ENCODE results near the gene SLC1A3. TPM values are rescaled to one million over a fixed set of nuclear protein-coding genes. Genes with fewer than 3 reads are reported as not detected.
A peak's percentile ranks its signal among the peaks of the same experiment; 100 is the strongest.

SLC1A3 gene
- total RNA-seq, 1 donor from 2014 or later, result 1.6 TPM

DNA sequence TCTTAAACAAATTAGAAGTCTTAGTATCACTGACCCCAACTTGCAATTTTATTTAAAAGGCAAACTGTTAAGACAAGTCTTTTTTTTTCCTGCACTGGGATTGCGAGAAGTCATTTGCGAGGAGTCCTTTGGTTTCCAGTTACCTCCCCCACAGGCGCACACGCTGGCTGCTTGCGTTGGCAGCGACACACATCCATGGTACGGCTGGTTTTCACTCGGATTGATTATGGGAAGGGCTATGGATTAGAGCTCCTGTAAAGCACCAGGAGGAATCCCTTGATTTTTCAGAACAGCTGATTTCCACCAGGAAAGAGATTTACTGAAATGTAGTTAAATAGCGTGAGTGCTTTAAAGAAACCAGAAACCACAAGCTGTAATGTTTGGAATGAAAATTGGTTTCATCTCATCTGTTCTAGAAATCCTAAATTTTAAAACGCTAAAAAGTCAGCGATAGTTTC lies 737 bp downstream of the SLC1A3 start:
- DNase-seq, result peak; percentile 31
- Mint-ChIP-seq H3K27ac (ENCODE audit: unreplicated experiment) (no peak overlapping the region), H3K9me3 (ENCODE audit: unreplicated experiment) (no peaks in the 10 kb centered on the region), H3K36me3 (ENCODE audit: unreplicated experiment) (no peaks in the 10 kb centered on the region), H3K27me3 (ENCODE audit: unreplicated experiment) (no peaks in the 10 kb centered on the region), H3K4me3 (ENCODE audit: unreplicated experiment) (peak overlapping the region; percentile 86), H3K4me1 (ENCODE audit: low read depth, unreplicated experiment) (peaks cover 3% of the 10 kb centered on the region)
- no peak for TF ChIP-seq CTCF (IDR thresholded peaks at IDR 0.05; ENCODE audit: partially characterized antibody, unreplicated experiment)

- TF ChIP-seq CTCF (IDR thresholded peaks at IDR 0.05; ENCODE audit: partially characterized antibody, unreplicated experiment), result no peak
Observed at GRCh38 chr5:36607838-36608783, 1.7 kb downstream of the SLC1A3 start.

DNA sequence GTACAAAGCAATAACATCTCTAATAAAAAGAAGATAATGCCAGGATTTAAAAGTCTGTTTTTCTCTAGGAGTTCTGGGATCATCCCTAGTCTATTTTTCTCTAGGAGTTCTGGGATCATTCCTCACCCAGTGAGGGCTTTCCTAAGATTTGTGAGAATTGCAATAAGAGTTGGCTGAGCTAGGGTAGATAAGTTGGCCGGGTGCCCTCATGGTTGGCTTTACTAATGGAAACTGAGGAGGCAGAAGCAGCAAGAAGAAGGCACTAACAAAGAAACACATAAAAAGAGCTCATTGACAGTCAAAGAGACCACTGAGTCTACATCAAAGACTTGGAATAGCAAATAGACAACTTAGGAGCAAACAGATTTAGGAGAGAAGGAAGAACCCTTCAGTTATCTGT lies 4.2 kb downstream of the SLC1A3 start:
- Mint-ChIP-seq H3K4me3 (ENCODE audit: unreplicated experiment) (no peak overlapping the region), H3K27ac (ENCODE audit: unreplicated experiment) (no peak overlapping the region), H3K4me1 (ENCODE audit: low read depth, unreplicated experiment) (peaks cover 10% of the 10 kb centered on the region), H3K27me3 (ENCODE audit: unreplicated experiment) (no peaks in the 10 kb centered on the region), H3K9me3 (ENCODE audit: unreplicated experiment) (no peaks in the 10 kb centered on the region), H3K36me3 (ENCODE audit: unreplicated experiment) (no peaks in the 10 kb centered on the region)
- no peak for DNase-seq
- no peak for TF ChIP-seq CTCF (IDR thresholded peaks at IDR 0.05; ENCODE audit: partially characterized antibody, unreplicated experiment)

More at GRCh38 chr5:36607838-36608783, 1.7 kb downstream of the SLC1A3 start:
- no peaks in the 10 kb centered on the region for H3K9me3 Mint-ChIP-seq (ENCODE audit: unreplicated experiment)
- H3K4me1 Mint-ChIP-seq (ENCODE audit: low read depth, unreplicated experiment), result peaks cover 3% of the 10 kb centered on the region
- H3K4me3 Mint-ChIP-seq (ENCODE audit: unreplicated experiment), result peak overlapping the region; percentile 11
- no peaks in the 10 kb centered on the region for H3K36me3 Mint-ChIP-seq (ENCODE audit: unreplicated experiment)
- DNase-seq, result no peak
- H3K27ac Mint-ChIP-seq (ENCODE audit: unreplicated experiment), result no peak overlapping the region
- no peaks in the 10 kb centered on the region for H3K27me3 Mint-ChIP-seq (ENCODE audit: unreplicated experiment)

DNA sequence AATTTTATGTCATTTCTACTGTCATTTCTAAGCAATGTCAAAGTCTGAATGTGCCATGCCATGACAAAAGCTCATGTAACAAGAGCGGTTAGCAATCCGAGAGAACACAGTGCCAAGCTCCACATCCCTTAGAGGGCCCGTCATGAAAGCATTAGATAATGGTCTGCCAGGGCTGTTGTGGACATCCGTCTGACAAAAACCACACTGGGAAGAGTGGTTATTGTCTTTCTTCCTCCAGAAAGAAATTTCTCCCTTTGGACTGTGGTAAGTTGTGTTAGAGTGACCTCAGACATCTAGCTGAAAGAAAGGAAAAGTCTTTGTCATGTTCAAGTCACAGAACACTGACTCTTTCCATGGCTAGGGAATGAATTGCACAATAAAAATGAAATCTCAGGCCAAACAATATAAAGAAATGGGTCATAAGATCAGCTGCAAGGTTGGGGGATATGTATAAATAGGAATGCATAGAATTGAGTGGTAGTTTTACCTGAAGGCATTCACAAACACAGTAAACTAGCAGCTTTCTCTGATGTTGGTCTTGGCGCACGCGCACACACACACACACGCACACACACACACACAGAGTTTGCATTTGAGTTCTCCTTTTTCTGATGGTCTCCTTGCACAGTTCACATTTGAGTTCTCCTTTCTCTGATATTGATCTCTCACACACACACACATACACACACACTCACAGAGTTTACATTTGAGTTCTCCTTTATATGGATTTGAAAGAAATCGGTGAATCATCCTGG lies 5.3 kb downstream of the SLC1A3 start:
- Mint-ChIP-seq H3K4me1 (ENCODE audit: low read depth, unreplicated experiment) (peaks cover 7% of the 10 kb centered on the region), H3K27ac (ENCODE audit: unreplicated experiment) (no peak overlapping the region)

More for the DNA sequence above, 5.3 kb downstream of the SLC1A3 start:
- TF ChIP-seq CTCF (IDR thresholded peaks at IDR 0.05; ENCODE audit: partially characterized antibody, unreplicated experiment), result no peak
- no peak for DNase-seq
- no peaks in the 10 kb centered on the region for H3K9me3 Mint-ChIP-seq (ENCODE audit: unreplicated experiment)
- no peaks in the 10 kb centered on the region for H3K36me3 Mint-ChIP-seq (ENCODE audit: unreplicated experiment)
- H3K4me3 Mint-ChIP-seq (ENCODE audit: unreplicated experiment), result no peak overlapping the region
- H3K27me3 Mint-ChIP-seq (ENCODE audit: unreplicated experiment), result no peaks in the 10 kb centered on the region
